Suppressor macrophage treated with lipopolysaccharide for 1 hour (primary cell): ENCODE results near the gene NUDT3.
A peak's percentile ranks its signal among the peaks of the same experiment; 100 is the strongest.

ENCODE experiments used
- DNase-seq, 3 donors: peaks; one replicate each; pipeline ENCODE4 v3.0.0-alpha.2; 2020 to 2022

NUDT3 gene

DNA sequence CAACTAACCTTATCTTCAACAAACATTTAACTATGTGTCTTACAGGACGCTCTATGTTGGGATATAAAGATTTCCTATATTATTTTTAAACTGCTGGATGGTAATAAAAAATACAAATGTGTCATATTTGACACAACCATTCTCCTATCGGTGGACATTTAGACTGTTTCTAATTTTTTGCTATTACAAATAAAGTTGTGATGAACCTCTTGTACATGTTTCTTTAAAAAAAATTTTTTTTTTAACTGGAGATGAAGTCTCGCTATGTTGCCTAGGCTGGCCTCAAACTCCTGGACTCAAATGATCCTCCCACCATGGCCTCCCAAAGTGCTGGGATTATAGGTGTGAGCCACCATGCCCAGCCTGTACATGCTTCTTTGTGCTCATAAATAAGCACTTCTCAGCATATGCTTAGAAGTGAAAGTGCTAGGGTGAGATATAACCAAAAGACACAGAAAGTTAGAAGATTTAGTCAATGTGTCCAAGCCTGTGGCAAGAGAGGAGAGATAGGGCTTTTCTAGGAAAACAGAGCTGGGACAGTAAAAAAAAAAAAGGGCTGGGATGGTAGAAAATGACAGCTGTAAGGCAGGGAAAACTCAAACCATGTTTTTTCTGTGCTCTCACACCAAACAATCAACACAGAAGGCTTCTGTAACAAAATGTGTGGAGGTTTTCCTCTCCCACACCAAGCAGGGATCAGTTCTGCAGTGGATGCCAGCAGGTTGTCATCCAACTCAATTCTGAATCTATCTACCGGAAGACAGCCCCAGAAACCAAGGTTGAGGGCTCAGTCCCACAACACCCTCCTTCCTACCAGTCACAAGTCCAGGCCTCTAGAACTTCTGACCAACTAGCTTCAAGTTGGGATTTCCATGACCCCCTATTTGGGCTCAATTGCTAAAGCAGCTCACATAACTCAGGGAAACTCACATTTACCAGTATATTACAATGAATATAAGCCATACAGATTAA is 73.7 kb downstream of the NUDT3 start:
- DNase-seq: no peak

DNA sequence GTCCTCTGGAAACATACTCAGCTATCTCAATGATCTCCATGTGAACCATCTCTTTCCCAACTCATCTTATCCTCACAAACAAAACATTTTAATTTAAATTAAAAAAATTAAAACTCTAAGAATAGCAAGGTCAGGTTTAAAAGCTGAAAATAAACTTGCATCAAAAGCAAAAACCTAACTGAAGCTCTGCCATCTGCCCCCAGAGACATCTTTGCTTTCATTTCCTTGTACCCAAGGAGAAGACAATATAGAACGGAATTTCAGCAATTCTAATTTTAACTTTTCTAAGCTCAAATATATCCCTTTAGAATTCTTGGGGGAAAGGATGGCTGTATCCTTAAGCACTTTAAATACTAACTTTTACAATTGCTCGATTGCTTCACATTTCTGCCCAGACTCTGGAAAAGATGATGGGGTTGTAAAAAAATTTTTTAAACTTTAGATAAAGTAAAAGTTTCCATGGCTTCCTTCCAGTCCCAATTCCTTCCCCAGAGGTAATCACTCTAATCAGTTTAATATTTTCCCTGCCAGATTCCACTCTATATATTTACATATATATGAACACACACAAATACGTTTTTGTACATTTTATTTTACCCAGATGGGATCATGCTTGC is 74.5 kb downstream of the NUDT3 start:
- DNase-seq: no peak

DNA sequence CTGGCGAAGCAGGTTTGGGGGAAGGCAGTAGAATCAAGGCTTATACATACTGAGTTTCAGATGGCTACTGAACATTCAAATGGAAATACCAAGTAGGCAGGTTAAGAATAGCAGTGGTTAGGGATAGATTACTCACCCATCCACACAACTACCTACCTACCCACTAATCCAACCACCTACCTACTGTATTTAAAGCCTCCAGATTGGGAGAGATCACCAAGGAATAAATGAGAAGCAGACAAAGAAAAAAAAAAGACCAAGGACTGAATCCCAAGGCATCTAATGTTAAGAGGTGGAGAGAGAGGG is 75.3 kb downstream of the NUDT3 start:
- no peak for DNase-seq

DNA sequence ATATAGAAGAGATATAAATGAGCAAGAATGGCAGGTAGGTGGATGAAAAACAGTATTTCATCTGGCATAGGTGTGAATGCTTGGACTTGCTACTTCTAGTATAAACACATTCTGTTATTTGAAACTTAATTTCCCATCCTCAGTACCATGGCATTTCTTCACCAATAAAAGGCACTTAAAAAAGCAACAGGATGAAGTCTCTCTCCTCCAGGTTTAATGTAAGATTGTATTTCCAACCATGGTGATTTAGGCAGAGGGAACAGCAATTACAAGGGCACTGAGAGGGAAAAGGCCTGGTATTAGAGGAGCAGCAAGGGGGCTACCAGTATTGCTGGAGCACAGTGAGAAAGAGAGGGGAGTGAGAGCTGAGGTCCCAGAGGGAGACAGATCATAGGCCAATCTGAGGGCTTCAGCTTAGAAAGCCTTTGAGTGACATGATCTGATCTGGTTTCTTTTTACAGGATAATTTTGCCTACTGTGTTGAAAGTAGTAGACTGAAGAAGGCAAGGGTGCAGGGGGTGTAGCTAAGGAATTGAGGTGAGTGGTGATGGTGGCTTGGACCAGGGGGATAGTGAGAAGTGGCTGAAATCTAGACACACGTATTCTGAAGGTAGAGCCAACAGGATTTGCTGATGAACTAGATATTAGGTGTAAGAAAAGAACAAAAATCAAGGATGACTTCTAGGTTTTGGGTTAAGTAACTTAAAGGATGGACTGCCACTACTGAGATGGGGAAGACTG is 75.9 kb downstream of the NUDT3 start:
- DNase-seq: no peak

DNA sequence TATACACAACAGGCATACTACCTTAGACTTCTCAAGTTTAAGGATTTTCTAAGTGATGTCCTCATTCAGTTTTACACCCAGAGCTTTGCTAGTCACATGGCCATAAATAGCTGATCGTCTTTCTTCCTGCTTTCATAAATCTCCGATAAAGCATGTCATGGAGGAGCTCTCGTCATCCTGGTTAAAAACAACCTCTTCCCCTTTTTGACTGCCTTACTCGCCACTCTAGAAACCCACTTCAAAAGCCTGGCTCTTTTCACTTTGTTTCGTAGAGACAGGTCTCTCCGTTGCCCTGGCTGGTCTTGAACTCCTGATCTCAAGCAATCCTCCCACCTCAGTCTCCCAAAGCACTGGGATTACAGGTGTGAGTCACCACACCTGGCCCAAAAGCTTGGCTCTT is 76.7 kb downstream of the NUDT3 start:
- DNase-seq: peak; percentile 73 to 87 (median 83)

DNA sequence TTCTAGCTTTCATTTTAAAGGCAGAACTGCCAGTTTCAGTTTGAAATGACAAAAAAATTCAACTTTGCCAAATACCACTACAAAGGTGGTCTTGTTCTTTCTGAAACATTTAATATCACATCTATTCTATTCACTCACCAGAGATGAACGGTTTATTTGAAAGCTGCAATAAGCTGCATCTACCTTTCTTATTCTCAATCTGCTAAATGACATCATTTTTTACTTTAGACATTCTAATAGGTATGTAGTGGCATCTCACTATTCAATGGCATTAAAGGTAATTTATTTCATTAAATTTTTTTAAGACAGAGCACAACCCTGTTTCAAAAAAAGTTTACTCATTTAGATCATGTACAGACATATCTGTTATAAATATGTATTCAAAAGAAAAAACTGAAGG is 77.2 kb downstream of the NUDT3 start:
- no peak for DNase-seq

DNA sequence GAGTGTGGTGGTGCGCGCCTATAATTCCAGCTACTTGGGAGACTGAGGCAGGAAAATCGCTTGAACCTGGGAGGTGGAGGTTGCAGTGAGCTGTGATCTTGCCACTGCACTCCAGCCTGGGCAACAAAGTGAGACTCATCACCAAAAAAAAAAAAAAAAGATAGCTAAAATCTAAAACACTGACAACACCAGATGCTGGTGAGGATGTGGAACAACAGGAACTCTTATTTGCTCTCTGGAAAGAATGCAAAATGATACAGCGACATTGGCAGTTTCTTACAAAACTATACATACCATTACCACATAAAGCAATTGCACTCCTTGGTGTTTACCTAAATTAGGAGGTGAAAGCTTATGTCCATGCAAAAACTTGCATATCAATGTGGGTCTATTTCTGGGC is 80.2 kb downstream of the NUDT3 start:
- DNase-seq: no peak

DNA sequence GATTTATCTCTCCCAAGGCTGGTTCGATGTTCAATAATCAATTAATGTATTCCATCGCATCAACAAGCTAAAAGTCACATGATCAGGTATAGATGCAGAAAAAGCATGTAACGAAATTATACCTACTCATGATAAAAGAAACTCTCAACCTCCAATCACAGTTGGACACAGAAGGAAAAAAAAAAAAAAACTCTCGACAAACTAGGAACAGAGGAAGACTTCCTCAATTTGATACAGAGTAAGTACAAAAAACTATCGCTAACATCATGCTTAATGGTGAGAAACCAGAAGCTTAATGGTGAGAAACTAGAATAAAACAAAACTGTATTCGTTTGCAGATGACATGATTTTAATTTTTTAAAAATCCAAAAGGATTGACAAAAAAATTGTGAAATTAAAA is 81.7 kb downstream of the NUDT3 start:
- DNase-seq: peak in 2 of 3 donors; percentile 37 to 44

DNA sequence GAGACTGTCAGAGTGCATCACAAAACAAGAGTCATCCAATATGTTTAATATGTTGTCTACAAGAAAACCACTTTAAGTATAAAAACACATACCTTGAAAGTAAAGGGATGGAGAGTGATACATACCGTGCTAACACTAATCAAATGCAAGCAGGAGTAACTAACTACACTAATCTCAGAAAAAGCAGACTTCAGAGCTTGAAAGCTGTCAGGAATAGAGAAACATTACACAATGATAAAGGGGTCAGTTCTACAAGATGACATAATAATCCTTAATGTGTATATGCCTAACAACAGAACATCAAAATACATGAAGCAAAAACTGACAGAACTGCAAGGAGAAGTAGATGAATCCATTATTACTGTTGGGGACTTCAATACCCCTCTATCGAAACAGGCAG is 84.0 kb downstream of the NUDT3 start:
- no peak for DNase-seq

DNA sequence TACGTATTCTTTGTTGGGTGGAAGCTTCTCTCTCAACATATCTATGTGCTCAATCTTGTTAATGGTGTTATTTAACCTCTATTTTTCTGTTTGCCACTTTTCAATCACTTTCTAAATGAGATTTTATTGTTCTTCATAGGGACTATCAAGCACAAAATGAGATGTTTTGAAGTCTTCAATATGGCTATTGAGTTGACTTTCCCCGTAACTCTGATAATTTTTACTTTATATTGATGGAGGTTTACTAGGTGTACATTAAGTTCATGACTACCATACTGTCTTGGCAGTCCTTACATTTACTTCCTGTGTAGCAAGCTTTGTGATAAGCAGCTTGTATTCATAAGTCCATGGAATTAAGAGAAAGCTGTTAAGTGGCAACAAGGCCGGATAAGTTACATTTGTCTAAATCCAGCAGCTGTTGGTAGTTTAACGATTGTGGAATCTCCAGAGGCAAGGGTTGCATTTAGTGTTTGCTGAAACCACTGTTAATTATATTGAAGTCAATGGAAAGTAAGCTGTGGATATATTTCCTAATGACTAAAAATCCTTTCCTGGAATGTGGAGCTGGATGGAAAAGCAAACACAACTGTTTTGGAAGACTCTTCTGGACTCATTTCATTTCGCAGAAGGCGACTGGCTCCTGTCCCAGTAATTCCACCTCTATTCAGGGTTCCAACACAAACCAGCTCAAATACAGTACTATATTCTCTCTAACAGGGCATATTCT is 86.3 kb downstream of the NUDT3 start:
- DNase-seq: no peak

DNA sequence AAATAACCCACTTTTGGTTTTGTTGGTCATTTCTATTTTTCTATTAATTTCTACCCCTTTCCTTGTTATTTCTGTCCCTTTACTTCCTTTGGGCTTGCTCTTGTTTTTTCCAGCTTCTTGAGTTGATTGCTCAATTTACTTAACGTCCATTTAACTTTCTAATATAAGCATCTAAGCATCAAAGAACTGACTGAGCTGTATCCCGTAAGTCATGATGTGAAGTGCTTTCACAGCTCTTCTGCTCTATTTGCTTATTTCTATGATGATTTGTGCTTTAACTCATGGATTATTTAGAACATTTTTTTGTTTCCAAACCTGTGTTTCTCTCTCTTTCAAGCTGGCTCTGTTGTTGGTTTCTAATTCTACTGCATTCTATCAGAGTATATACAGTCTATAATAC is 87.0 kb downstream of the NUDT3 start:
- no peak for DNase-seq

DNA sequence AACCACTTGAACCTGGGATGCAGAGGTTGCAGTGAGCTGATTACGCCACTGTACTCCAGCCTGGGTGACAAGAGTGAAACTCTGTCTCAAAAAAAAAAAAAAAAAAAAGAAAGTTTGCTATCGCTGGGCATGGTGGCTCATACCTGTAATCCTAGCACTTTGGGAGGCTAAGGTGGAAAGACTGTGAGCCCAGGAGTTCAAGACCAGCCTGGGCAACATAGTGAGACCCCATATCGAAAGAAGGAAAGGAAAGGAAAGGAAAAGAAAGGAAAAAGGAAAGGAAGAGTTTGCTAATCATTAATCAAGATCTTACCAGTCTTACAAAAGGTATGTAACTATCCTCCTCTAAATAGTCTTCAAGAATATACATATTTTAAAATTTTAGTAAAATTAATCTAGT is 88.3 kb downstream of the NUDT3 start:
- DNase-seq: no peak

DNA sequence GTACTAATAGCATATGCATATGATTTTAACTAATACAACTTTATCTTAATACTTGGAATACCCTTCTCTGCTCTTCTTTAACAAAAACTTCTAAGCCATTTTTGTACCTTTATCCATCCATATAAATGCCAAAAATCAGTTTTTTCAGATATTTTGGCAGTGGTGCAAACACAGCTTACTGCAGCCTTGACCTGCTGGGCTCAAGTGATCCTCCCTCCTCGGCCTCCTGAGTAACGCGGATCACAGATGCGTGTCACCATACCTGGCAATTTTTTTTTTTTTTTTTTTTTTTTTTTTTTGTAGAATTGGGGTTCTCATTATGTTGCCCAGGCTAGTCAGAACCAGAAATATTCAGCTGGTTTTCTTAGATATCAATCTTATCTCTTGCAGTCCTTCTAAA is 89.5 kb downstream of the NUDT3 start:
- no peak for DNase-seq

DNA sequence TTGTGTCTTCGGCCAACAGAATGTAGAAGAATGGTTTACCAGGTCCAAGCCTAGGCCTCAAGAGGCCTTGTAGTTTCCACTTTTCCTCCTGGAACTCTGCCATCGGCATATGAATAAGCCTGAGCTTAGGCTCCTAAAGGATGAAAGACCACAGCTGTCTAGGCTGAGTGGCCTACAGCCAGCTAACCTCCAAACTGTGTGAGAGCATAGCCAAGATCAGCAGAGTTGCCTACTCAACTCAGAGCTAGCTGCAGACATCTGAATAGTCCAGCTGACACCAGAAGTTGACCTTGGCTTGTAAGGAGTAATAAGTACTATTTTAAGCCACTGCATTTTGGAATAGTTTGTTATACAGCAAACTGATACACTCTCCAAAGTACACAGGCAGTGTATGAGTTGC is 91.1 kb downstream of the NUDT3 start:
- DNase-seq: no peak

DNA sequence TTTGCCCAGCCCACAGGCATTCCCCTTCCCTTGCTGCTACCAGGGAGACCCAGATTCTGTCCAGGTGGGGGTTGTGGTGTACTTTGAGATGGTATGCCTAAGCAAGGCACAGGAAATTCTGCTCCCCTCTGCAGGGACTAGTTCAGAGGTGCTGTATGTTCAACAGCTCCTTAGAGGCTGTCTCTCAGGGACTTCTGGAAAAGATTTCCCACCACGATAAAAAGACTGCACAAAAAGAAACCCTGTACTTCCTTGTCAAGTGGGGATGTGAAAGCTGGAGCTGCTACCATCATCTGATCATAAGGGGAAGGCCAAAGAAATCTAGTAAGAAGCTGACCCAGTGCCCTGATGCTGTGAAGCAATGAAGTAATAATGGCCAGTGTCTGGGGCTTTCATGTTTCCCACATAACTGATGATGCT is 92.1 kb downstream of the NUDT3 start:
- peak; percentile 80 to 87 (median 82) for DNase-seq

DNA sequence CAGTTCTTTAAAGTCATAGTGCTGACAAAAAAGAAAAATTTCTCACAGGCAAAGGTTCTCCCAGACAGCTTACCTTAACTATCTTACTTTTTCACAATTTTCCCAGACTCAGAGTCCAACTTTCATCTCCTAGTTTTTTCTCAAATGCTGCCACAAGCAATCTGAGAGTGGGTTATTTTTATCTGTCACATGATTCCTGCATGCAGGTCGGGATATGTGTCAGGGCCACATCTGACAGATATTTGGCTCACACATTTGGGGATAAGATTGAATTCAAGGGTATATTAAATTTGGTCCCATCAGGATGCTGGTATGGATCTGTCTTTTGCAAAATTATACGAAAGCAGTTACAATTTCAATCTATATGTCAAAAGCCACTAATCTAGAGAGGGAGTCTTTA is 93.5 kb downstream of the NUDT3 start:
- DNase-seq: no peak

DNA sequence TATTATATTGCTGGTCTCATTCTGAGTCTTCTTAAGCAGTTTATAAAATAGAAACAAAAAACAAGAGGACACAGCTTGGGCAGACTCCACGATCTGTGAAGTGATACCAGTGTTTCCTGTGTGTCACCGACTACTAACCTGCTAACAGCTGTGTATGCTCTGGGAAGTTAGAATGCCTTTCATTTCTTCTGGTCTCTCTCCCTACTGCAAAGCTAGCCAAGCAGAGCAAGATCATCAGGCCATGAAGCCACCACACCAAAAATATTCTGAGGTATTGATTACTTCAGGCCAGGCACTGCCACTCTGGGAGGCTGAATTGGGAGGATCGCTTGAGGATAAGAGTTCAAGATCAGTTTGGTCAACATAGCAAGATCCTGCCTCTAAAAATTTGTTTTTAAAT is 96.7 kb downstream of the NUDT3 start:
- no peak for DNase-seq

DNA sequence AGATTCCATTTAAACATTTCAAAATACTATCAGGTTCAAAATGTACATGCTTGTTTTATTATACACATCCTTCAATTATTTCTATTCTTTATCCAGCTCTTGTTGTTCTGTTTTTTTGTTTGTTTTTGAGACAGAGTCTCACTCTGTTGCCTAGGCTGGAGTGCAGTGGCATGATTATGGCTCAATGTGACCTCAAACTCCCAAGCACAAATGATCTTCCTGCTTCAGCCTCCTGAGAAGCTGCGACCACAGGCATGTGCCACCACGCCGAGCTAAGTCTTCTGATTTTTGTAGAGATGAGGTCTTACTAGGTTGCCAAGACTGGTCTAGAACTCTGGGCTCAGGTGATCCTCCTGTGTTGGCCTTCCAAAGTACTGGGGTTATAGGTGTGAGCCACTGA is 99.5 kb downstream of the NUDT3 start:
- no peak for DNase-seq

DNA sequence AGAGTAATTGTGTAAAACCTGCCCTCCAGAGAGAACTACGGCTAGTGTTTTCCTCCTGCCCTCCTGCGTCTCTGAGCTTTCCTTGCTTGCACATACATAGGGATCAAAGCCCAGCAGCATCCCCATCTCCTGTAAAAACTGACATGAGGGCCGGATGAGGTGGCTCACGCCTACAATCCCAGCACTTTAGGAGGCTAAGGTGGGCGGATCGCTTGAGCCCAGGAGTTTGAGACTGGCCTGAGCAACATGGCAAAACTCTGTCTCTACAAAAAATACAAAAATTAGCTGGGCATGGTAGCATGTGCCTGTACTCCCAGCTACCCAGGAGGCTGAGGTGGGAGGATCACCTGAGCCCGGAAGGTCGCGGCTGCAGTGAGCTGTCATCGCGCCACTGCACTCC is 103.3 kb downstream of the NUDT3 start:
- no peak for DNase-seq

DNA sequence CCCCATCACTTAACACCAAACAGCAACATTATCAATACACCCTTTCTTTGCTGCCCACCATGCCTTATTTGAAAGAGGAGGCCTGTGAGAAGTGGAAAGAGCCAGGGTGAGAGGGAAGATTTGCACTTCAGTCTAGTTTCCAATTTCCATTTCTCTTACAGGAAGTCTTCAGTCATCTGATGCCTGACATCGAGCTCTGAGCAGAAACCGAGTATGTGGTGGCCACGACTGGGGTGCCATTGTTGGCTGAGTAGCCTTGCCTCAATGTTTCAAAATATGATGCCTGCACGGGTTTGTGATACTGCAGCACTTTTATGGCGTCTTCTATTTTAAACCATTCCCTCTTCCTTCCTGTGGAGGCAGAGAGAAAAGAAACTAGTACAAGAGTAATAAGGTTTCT is 103.9 kb downstream of the NUDT3 start:
- DNase-seq: peak; percentile 63 to 75 (median 71)

DNA sequence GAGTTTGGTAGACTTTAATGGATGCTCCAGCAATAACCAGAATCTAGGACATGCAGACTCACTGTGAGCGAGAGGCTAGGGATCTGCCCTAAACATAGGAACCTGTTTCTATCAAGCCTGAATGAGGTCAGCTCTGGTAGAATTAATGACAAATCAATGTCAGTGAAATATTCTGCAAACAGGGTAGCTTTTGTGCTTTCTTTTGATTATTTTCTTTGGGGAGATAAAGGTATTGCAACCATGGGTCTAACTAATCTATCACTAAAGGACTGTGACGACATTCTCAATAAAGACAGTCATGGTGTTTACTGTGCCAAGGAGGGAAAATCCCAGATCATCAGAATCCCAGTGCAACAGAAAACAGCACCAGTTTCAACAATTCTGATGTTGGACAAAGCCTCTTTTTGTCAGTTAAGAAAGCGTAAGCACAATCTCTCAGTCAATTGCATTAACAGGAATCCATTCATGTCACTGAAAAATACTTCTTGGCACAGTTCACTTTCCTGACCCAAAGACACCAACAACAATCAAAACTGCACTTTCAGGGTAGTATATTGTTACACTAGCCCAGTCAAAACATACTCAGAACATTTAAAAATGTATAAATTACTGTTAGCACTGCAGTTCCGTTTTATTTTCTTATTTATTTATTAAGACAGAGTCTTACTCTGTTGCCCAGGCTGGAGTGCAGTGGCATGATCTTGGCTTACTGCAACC is 106.9 kb downstream of the NUDT3 start:
- peak; percentile 29 to 56 (median 40) for DNase-seq
